ENCODE results near the gene EIF3D.

The EIF3D gene

DNA sequence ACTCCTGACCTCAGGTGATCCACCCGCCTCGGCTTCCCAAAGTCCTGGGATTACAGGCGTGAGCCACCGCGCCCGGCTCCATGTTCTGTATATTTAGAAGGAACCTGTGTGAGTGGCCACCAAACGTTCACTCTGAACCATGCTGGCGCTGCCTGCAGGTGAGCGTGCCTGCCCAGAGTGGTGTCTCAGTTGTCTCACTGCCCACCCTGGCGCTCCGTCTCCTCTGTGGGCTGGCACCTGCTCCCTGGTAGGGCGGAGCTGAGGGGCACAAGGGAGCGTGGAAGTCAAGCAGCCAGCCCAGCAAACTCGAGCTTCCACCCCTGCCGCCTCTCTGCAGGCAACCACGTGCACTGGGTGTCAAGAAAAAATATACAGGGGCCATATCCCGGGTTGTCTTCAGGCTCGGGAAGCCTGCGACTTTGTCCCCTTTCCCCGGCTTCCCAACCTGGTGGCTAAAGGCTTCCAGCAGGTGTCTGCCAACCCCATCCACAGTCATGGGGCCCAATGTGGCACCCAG, 64.2 kb downstream of the EIF3D start:
- DNase-seq = no peak

GRCh38 chr22:36463783-36464184, 65.2 kb downstream of the EIF3D start:
- no peak for DNase-seq

DNA sequence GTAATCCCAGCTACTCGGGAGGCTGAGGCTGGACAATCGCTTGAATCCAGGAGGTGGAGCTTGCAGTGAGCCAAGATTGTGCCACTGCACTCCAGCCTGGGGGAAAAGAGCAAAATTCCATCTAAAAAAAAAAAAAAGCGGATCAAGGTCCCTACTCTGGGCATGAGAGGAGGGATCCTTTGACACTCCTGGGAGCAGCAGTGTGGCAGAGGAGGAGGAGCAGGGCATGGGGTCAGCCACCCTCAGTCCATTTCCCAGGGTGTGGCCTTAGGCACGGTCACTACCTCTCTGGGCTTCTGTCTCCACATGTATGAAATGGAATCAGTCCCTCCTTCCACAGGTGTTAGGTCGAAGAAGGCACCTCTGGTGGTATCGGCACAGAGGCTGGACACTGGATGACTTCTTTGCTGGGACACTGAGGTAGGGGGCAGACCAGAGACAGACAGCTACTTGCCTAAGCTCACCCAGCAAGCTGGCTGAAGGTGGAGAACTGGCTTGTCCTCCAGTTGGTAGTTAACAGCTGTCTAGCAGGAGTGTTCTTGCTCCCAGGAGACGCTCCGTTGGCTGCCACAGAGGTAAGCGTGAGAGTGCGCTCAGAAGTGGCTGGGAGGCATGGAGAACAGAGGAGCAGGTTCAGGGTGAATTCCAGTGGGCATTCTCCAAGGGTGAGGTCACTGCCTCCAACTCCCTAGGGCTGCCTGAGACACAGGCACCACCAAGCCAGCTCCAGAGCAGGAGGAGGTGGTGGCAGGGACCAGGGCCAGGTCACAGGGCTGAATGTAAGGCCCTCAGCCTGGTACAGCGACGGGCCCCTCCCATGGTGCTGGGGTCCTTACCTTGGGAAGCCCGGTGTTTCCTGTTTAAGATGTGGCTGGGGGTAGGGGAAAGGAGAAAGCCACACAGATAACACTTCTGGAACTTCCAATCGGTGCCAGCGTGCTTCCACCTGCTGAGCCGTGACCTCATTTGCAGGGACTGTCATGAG, 67.0 kb downstream of the EIF3D start:
- no peak for DNase-seq

Measured in activated CD8-positive, alpha-beta memory T cell treated with anti-CD3 and anti-CD28 coated beads, Interleukin-2, amount 50 U/mL, for 48 hours (primary cell).